Activated T-cell treated with anti-CD3 and anti-CD28 coated beads, Interleukin-2, amount 50 U/mL, for 4 hours (primary cell): ENCODE results near the gene ACBD6. TPM values are rescaled to one million over a fixed set of nuclear protein-coding genes. Genes with fewer than 3 reads are reported as not detected.

Source experiments
- total RNA-seq, 3 donors: library from RNA; stranded (reverse); gene quantifications; one replicate each; pipeline ENCODE4 v1.2.1, GENCODE V29; 2021

The ACBD6 gene
- total RNA-seq, 3 donors from 2014 or later: 54.9 to 63.6 (median 60.7) TPM

Other genes starting within 250 kb of the ACBD6 start
- not detected for gene OVAAL, start 56.4 kb upstream of the ACBD6 start, total RNA-seq
- gene XPR1, start 129.4 kb upstream of the ACBD6 start, total RNA-seq: 10 to 100 TPM; 25.2 to 26.7 (median 25.8) TPM